HCT116 (cell line): Measurements from ENCODE around the gene SUPT20HL2. TPM values are rescaled to one million over a fixed set of nuclear protein-coding genes. Genes with fewer than 3 reads are reported as not detected.

ENCODE experiments used
- ATAC-seq: fragments of 200-7000 bp; cut with Tn5 transposase; 2 replicates; pipeline ENCODE4 v1.9.1; 2020; ENCODE audit warnings: mild to moderate bottlenecking, moderate library complexity
- BruUV-seq: library from RNA; stranded (reverse); fragments of 400-500 nt; replicated peaks from 2 replicates; lab custom pipeline; 2021; lab: Mats Ljungman, UMichigan
- CTCF ChIA-PET: fragments of 300-600 bp; sonication (Branson Sonifier 250); formaldehyde crosslinking; loops from one replicate; lab custom pipeline; 2021; ENCODE audit warnings: antibody characterized with exemption; lab: Charles Lee
- POLR2A ChIA-PET: fragments of 300-600, 350-600 bp; sonication (Branson Sonifier 250); formaldehyde crosslinking; loops from one replicate; lab custom pipeline; 2021; ENCODE audit warnings: antibody characterized with exemption; lab: Charles Lee
- RAD21 ChIA-PET, 2 experiments: fragments of 300-600 bp; sonication (Branson Sonifier 250); formaldehyde crosslinking; loops; one replicate each; lab custom pipeline; 2023; ENCODE audit warnings: low total read pairs in 2 of 2; ENCODE audit not compliant: uncharacterized antibody in 2 of 2, unreplicated experiment in 2 of 2, low non-redundant PET in 1 of 2; lab: Charles Lee
- DNase-seq: peaks from one replicate; pipeline ENCODE4 v3.0.0-alpha.2; 2010; ENCODE audit warnings: low read depth, low spot score
- H2AFZ ChIP-seq: fragments of 200-600 bp; shearing (Covaris generic), sonication (generic); 2 replicates; pipeline ENCODE4 v1.6.1; 2017; ENCODE audit warnings: low read depth, mixed run types, mixed read lengths, antibody characterized with exemption, low read length; ENCODE audit not compliant: poor library complexity, severe bottlenecking
- H3K27ac ChIP-seq: 2 replicates; pipeline ENCODE4 v1.5.1; 2012; ENCODE audit warnings: low read depth, low read length
- H3K27me3 ChIP-seq: fragments of 200-600 bp; sonication (generic); 2 replicates; pipeline ENCODE4 v1.6.1; 2016; ENCODE audit warnings: mixed run types, low read length, mixed read lengths; ENCODE audit not compliant: insufficient read depth
- H3K36me3 ChIP-seq, 2 experiments: fragments of 200-500 bp in 1 of 2; fragments of 200-600 bp in 1 of 2; sonication (Bioruptor generic) in 1 of 2; sonication (generic) in 1 of 2; 2 replicates each; pipeline versions ENCODE4 v1.5.1 to v1.6.1; 2014 to 2016; ENCODE audit warnings: low read length in 2 of 2, inconsistent platforms in 1 of 2, mixed read lengths in 1 of 2, mixed run types in 1 of 2; ENCODE audit not compliant: insufficient read depth in 2 of 2, control insufficient read depth in 1 of 2
- H3K4me1 ChIP-seq, 2 experiments: fragments of 200-600 bp in 1 of 2; sonication (generic) in 1 of 2; 2 replicates each; pipeline versions ENCODE4 v1.5.1 to v1.6.1; 2012 to 2017; ENCODE audit warnings: low read length in 2 of 2, inconsistent platforms in 1 of 2, mild to moderate bottlenecking in 1 of 2, mixed read lengths in 1 of 2, mixed run types in 1 of 2, moderate library complexity in 1 of 2; ENCODE audit not compliant: insufficient read depth in 2 of 2, control insufficient read depth in 1 of 2
- H3K4me2 ChIP-seq: fragments of 200-600 bp; sonication (generic); 2 replicates; pipeline ENCODE4 v1.6.1; 2017; ENCODE audit warnings: mixed run types, low read length, mixed read lengths
- H3K4me3 ChIP-seq, 2 experiments: fragments of 200-600 bp in 1 of 2; sonication (generic) in 1 of 2; replicated peaks in 1 of 2; 2 replicates each; pipeline ENCODE4 v1.5.1; 2011 to 2016; ENCODE audit warnings: low read length in 2 of 2, control low read depth in 1 of 2, low read depth in 1 of 2, mild to moderate bottlenecking in 1 of 2, mixed read lengths in 1 of 2, mixed run types in 1 of 2
- H3K79me2 ChIP-seq: fragments of 200-600 bp; sonication (generic); 2 replicates; pipeline ENCODE4 v1.6.1; 2017; ENCODE audit warnings: mild to moderate bottlenecking, mixed run types, low read length, moderate library complexity, mixed read lengths; ENCODE audit not compliant: insufficient read depth
- H3K9ac ChIP-seq: fragments of 200-600 bp; sonication (generic); 2 replicates; pipeline ENCODE4 v1.6.1; 2016; ENCODE audit warnings: low read length, mixed read lengths
- H3K9me2 ChIP-seq: fragments of 200-600 bp; sonication (generic), shearing (Covaris generic); 2 replicates; pipeline ENCODE4 v1.6.1; 2017; ENCODE audit warnings: mixed run types, mild to moderate bottlenecking, moderate library complexity; ENCODE audit not compliant: insufficient read depth
- H3K9me3 ChIP-seq, 2 experiments: fragments of 200-500 bp in 1 of 2; fragments of 200-600 bp in 1 of 2; sonication (Bioruptor generic) in 1 of 2; sonication (generic) in 1 of 2; 2 replicates each; pipeline ENCODE4 v1.6.1; 2014 to 2017; ENCODE audit warnings: low read length in 2 of 2, mixed read lengths in 2 of 2, inconsistent platforms in 1 of 2, low read depth in 1 of 2, mild to moderate bottlenecking in 1 of 2, mixed run types in 1 of 2, moderate library complexity in 1 of 2; ENCODE audit not compliant: control insufficient read depth in 1 of 2, insufficient read depth in 1 of 2
- H4K20me1 ChIP-seq: fragments of 200-600 bp; sonication (generic), shearing (Covaris generic); 2 replicates; pipeline ENCODE4 v1.6.1; 2017; ENCODE audit warnings: mixed run types, mild to moderate bottlenecking, moderate library complexity; ENCODE audit not compliant: insufficient read depth
- ATF3 ChIP-seq: IDR thresholded peaks from 2 replicates; pipeline ENCODE4 v1.6.1; 2012
- CEBPB ChIP-seq: IDR thresholded peaks from 2 replicates; pipeline ENCODE4 v1.6.1; 2012; ENCODE audit warnings: low read depth
- CTCF ChIP-seq, 3 experiments: fragments of 200-600 bp in 1 of 3; sonication (generic) in 1 of 3; IDR thresholded peaks in 2 of 3; conservative IDR thresholded peaks in 1 of 3; 2 replicates each; pipeline ENCODE4 v1.5.1; 2012 to 2017; ENCODE audit warnings: low read depth in 2 of 3, low read length in 2 of 3, antibody characterized with exemption in 1 of 3, borderline replicate concordance in 1 of 3, control low read depth in 1 of 3, mild to moderate bottlenecking in 1 of 3, mixed read lengths in 1 of 3, mixed run types in 1 of 3, moderate library complexity in 1 of 3; ENCODE audit not compliant: insufficient read depth in 1 of 3
- EGR1 ChIP-seq: IDR thresholded peaks from 2 replicates; pipeline ENCODE4 v1.6.1; 2012; ENCODE audit warnings: low read depth
- ELF1 ChIP-seq: IDR thresholded peaks from 2 replicates; pipeline ENCODE4 v1.6.1; 2012; ENCODE audit warnings: low read depth, borderline replicate concordance
- EZH2 ChIP-seq: fragments of 200-600 bp; sonication (generic); IDR thresholded peaks from 2 replicates; pipeline ENCODE4 v1.6.1; 2017; ENCODE audit warnings: antibody characterized with exemption, mixed run types
- EZH2phosphoT487 ChIP-seq: fragments of 200-600 bp; IDR thresholded peaks from 2 replicates; pipeline ENCODE4 v1.6.1; 2018; ENCODE audit warnings: antibody characterized with exemption, borderline replicate concordance
- FOSL1 ChIP-seq: IDR thresholded peaks from 2 replicates; pipeline ENCODE4 v1.6.1; 2012; ENCODE audit warnings: low read depth
- POLR2AphosphoS5 ChIP-seq: IDR thresholded peaks from 2 replicates; pipeline ENCODE4 v1.6.1; 2011; ENCODE audit warnings: mild to moderate bottlenecking, low read depth, low read length, moderate library complexity
- RAD21 ChIP-seq: IDR thresholded peaks from 2 replicates; pipeline ENCODE4 v1.6.1; 2012; ENCODE audit warnings: low read depth, mild to moderate bottlenecking
- SIN3A ChIP-seq: IDR thresholded peaks from 2 replicates; pipeline ENCODE4 v1.6.1; 2012; ENCODE audit warnings: low read depth
- SP1 ChIP-seq: IDR thresholded peaks from 2 replicates; pipeline ENCODE4 v1.6.1; 2012; ENCODE audit warnings: low read depth
- SRF ChIP-seq: IDR thresholded peaks from 2 replicates; pipeline ENCODE4 v1.6.1; 2012; ENCODE audit warnings: low read depth
- YY1 ChIP-seq: IDR thresholded peaks from 2 replicates; pipeline ENCODE4 v1.6.1; 2011; ENCODE audit warnings: low read length, low read depth, moderate library complexity, mild to moderate bottlenecking; ENCODE audit not compliant: insufficient replicate concordance; ENCODE audit errors: extremely low read depth
- ZBTB33 ChIP-seq: IDR thresholded peaks from 2 replicates; pipeline ENCODE4 v1.6.1; 2011; ENCODE audit warnings: mild to moderate bottlenecking, low read length, moderate library complexity; ENCODE audit not compliant: insufficient replicate concordance; ENCODE audit errors: extremely low read depth
- ZNF274 ChIP-seq: fragments of 200-500 bp; sonication (Bioruptor generic); IDR thresholded peaks from 2 replicates; pipeline ENCODE4 v1.6.1; 2014; ENCODE audit warnings: mild to moderate bottlenecking, low read depth, low read length, inconsistent platforms
- intact Hi-C: fragments of 100-400 bp; cut with micrococcal nuclease; formaldehyde crosslinking; loops from 2 replicates; pipeline ENCODE4 v1.10.0; 2022
- total RNA-seq: library from RNA; stranded (reverse); gene quantifications from one replicate; pipeline ENCODE4 v1.2.1, GENCODE V29; 2021; ENCODE audit not compliant: unreplicated experiment

SUPT20HL2 gene
- total RNA-seq, 1 experiment from 2014 or later = not detected

GRCh38 chrX:24360272-24360671 lies 46.4 kb upstream of the SUPT20HL2 start, which contains the start of gene SUPT20HL1:
Gene SUPT20HL1, plus strand, starts transcription at chrX:24360639. Its CDS starts 2,122 bp downstream, at chrX:24362761.
- no TSS peak for BruUV-seq
- Histone ChIP-seq H3K4me2 (no peak within 1 kb of the TSS), H3K27me3 (no peaks in the 10 kb centered on the region), H4K20me1 (no peaks in the 10 kb centered on the region), H3K79me2 (no peaks in the 10 kb centered on the region), H3K4me3 (no peak within 1 kb of the TSS), H3K9me2 (no peaks in the 10 kb centered on the region), H3K4me1 (no peaks in the 10 kb centered on the region; a peak in 1 of 4 replicates), H3K27ac (no peak within 1 kb of the TSS), H3K9me3 (no peaks in the 10 kb centered on the region), H3K36me3 (no peaks in the 10 kb centered on the region), H3K9ac (no peak within 1 kb of the TSS), H2AFZ (no peak within 1 kb of the TSS)
- CTCF ChIA-PET = no interaction called here
- RAD21 ChIA-PET = no interaction called here
- POLR2A ChIA-PET = no interaction called here
- intact Hi-C loops = no loop called here
- no peak for ATAC-seq
- no peak for DNase-seq
- TF ChIP-seq EZH2 (no peak), ZNF274 (no peak), YY1 (no peak), FOSL1 (no peak), ATF3 (no peak), SIN3A (no peak), CEBPB (no peak), ELF1 (no peak), SP1 (no peak)

GRCh38 chrX:24357106-24357505 lies 43.2 kb upstream of the SUPT20HL2 start:
- RAD21 ChIA-PET = no interaction called here
- no TSS peak for BruUV-seq
- no peak for TF ChIP-seq ZNF274
- no peak for TF ChIP-seq EGR1
- TF ChIP-seq CTCF (IDR thresholded peaks at IDR 0.05 in 2 of 3, conservative IDR thresholded peaks at IDR 0.05 in 1 of 3; ENCODE audit: borderline replicate concordance in 1 of 3, insufficient read depth in 1 of 3, low read depth in 2 of 3, low read length in 2 of 3) = no peak
- TF ChIP-seq POLR2AphosphoS5 = no peak
- TF ChIP-seq EZH2phosphoT487 = no peak
- no peak for TF ChIP-seq EZH2
- no peak for TF ChIP-seq FOSL1
- TF ChIP-seq SRF = no peak
- TF ChIP-seq SP1 = no peak
- no peak for TF ChIP-seq RAD21
- TF ChIP-seq YY1 = no peak
- no peak for TF ChIP-seq ZBTB33
- no peak for TF ChIP-seq SIN3A
- no peak for TF ChIP-seq ATF3

More at GRCh38 chrX:24357106-24357505, 43.2 kb upstream of the SUPT20HL2 start:
- H3K4me3 ChIP-seq = no peak overlapping the region
- ATAC-seq (no peak), DNase-seq (no peak)
- no peak overlapping the region for H3K4me2 ChIP-seq
- no peaks in the 10 kb centered on the region for H3K36me3 ChIP-seq
- no peaks in the 10 kb centered on the region; a peak in 1 of 4 replicates for H3K4me1 ChIP-seq
- POLR2A ChIA-PET = no interaction called here
- CTCF ChIA-PET = no interaction called here
- no peaks in the 10 kb centered on the region for H4K20me1 ChIP-seq
- intact Hi-C loops = no loop called here
- H3K79me2 ChIP-seq = no peaks in the 10 kb centered on the region
- H3K9me3 ChIP-seq = no peaks in the 10 kb centered on the region
- H3K9me2 ChIP-seq = no peaks in the 10 kb centered on the region
- no peak overlapping the region for H3K27ac ChIP-seq
- H3K9ac ChIP-seq = no peak overlapping the region
- H2AFZ ChIP-seq = no peak overlapping the region
- no peaks in the 10 kb centered on the region for H3K27me3 ChIP-seq
